ENCODE measurements around the gene IER5.
A peak's percentile ranks its signal among the peaks of the same experiment; 100 is the strongest.
"Not testable (repeated sequence)": the region's sequence is repeated elsewhere in the genome, so short reads cannot be mapped to it uniquely, and the experiment has no call there.

IER5 gene

GRCh38 chr1:181088079-181089016 is at the start of gene IER5:
IER5 (plus strand) TSS chr1:181088700; CDS start chr1:181088903, 203 bp downstream.
- peak; percentile 97 for DNase-seq

DNA sequence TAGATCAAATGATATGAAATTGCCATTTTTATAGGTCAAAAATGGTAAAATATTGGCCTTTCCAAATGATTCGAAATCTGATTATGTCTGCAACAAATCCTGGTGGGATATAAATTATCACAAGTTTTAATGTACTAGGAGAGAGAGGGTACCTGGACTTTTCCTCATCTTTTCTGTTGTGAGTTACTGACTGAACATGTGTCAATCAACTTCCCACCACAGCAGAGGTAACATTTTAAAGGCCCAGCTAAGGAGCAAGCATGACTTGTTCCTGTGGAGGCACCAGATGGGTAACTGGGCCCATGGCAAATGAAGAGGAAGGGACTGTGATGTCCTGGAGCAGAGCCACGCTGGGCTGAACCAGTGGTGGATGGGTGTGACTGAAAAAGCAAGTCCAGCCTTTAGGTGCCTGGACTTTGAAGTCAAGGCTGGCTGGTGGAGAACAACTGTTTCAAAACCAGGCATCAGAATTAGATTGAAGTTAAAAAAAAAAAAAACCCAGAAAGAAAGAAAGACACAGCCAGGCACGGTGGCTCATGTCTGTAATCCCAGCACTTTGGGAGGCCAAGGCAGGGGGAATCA is 48.1 kb upstream of the IER5 start:
- no peak for DNase-seq

GRCh38 chr1:181043025-181043888 is 45.2 kb upstream of the IER5 start:
- DNase-seq = no peak

- peak; percentile 24 for DNase-seq
Measured at GRCh38 chr1:181044449-181044966, 44.0 kb upstream of the IER5 start.

- DNase-seq = not testable (repeated sequence)
Measured at GRCh38 chr1:181045946-181046345, 42.6 kb upstream of the IER5 start.

DNA sequence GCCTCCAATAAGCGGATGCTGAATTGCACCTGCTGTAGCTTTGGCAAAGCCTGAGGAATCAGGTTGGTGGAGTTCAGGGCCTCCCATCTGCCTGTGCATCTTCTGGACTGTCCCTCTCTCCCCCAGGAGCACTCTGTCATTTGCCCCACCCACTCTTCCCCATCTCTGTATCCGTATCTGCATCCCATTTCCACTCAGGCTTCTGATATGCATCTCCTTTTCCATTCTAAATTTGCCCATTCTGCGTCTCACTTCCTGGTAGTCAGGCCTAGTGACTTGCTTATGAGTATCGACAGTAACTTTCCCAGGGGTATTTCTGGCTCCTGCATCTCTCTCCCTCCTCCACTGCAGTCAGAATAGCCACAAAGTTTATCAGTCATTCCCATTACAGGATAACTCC is 39.1 kb upstream of the IER5 start:
- DNase-seq = no peak

DNA sequence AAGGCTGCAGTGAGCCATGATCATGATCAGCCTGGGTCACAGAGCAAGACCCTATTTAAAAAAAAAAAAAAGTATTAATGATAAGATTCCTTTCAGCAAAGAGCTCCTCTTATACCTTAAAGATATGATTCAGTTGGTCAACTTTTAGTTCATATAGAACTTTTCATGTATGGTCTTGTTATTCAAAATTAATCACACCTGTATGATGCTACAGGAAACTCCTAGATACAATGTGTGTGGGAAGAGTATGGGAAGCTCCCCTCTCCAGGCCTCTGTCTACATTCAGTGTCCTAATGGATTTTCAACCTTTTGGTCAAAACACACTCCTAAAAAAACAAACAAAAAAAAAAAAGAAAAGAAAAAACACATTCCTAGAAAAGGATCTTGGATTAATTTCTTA is 37.6 kb upstream of the IER5 start:
- no peak for DNase-seq

GRCh38 chr1:181056560-181056959 is 31.9 kb upstream of the IER5 start:
- no peak for DNase-seq

- no peak for DNase-seq
Measured at GRCh38 chr1:181057079-181057478, 31.4 kb upstream of the IER5 start.

DNA sequence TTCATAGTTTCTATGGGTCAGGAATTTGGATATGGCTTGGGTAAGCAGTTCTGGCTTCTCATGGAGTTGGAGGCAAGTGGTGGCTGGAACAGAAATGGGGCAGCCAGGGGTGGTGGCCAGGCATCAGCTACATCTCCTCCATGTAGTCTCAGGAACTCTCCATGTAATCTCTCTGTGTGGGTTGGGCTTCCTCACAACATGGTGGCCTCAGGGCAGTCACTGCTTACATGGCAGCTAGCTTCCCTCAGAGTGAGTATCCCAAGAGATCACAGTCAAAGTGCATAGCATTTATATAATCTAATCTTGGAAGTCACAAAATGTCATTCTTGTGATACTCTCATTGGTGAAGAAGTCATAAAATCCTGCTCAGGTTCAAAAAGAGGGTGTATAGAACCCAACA is 29.1 kb upstream of the IER5 start:
- DNase-seq = no peak

GRCh38 chr1:181060066-181060465 is 28.4 kb upstream of the IER5 start:
- no peak for DNase-seq

DNA sequence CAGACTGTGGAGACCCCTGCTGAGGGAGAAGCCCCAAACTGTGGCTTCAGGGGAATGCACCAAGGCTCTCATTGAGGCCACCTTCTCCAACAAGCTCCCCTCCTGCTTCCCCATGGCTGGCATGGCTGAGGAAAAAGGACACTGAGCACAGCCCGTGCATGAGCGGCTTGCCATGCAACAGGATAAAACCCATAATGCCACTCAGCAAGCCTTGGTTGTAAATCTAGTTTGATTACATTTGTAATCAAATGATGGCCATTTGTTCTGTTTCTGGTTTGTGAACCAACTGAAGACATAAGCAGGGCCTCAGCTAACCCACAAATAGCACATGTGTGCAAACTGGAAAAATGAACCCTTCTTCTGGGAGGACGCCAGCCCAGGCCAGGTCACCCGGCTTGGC is 27.6 kb upstream of the IER5 start:
- not testable (repeated sequence) for DNase-seq

GRCh38 chr1:181061487-181061886 is 27.0 kb upstream of the IER5 start:
- DNase-seq = no peak

DNA sequence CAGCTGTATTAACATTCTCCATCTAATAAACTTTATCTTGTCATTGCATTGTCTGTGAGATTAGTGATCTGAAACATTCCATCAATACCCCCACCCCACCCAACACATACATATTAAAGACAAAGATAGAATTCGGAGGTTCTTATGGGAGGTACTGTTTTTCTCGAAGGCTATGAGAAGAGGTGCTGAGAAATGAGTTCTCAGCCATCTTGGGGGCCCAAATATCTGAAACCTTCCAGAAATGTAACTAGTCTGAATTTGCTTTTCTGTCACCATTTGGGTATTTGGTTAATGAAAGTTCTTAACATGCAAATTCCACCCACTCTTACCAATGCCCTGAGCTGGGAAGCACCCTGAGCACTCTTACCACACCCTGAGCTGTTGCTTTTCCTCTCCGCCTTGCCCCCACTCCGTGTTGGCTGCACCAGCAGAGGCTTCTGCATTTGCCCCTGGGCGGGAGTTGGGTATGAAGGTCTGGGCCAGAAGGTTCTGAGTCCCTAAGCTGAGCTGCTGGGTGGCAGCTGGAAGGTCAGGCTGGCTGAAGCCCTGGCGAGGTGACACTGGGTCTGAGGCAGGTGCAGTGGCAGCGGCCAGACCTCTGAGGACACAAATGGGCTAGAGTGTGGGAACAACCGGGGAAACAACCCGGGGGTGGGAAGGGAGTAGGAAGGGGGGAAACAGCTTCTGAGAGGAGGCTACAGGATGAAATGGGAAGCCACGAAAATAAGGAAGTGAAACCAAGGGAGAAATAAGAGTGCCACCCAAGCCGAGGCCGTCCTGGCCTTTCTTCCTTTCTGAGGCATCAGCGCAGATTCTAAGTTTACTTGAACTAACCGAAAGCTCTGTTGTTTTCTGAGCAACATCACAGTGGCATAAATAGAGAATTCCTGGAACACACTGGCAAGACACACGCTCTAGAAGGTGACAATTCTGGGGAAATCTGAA is 26.3 kb upstream of the IER5 start:
- peak; percentile 15 for DNase-seq

- peak; percentile 24 for DNase-seq
Measured at GRCh38 chr1:181062836-181063428, 25.6 kb upstream of the IER5 start.

DNA sequence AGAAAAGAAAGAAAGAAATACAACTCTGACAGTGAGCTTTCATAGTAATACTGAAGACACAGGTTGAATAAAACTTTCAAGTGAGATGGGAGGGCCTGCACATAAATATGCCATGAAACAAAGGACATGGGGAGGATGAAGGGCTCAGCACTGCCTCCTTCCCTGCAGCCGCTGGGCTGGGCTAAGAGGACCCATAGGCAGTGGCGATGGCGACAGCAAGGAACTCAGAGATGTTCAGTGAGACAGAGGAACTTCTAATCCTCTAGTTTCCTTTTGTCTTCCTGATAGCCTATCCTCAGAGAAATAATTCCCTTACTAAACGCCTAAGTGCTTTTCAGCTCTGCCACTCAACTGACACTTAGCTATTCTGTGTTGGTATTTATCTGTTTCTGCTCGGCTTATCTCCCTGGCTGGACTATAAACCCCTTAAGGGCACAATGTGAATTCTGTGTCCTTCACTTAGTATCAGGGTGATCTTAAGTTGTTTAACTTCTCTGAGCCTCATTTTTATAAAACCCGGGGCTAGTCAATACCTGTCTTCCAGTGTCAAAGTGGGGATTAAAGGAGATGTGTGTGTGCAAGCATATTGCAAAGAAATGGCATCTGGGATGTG is 24.4 kb upstream of the IER5 start:
- no peak for DNase-seq

- no peak for DNase-seq
Measured at GRCh38 chr1:181064702-181065101, 23.8 kb upstream of the IER5 start.

DNA sequence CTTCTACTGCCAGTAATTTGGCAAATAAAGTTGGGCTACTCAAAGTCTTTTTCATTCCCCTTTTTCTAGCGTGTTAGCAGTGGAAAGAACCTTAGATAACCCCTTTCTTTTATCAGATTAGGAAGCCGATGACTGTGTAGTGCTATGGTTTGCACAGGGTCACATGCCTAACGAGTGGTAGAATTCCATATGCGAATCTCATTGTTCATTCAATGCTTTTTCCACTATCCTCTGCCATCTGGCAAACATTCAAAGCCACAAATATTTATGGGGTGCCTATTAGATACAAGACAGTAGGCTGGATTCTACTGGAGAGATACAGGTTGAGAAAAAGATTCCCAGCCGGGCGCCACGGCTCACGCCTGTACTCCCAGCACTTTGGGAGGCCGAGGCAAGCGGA is 14.9 kb upstream of the IER5 start:
- no peak for DNase-seq

DNA sequence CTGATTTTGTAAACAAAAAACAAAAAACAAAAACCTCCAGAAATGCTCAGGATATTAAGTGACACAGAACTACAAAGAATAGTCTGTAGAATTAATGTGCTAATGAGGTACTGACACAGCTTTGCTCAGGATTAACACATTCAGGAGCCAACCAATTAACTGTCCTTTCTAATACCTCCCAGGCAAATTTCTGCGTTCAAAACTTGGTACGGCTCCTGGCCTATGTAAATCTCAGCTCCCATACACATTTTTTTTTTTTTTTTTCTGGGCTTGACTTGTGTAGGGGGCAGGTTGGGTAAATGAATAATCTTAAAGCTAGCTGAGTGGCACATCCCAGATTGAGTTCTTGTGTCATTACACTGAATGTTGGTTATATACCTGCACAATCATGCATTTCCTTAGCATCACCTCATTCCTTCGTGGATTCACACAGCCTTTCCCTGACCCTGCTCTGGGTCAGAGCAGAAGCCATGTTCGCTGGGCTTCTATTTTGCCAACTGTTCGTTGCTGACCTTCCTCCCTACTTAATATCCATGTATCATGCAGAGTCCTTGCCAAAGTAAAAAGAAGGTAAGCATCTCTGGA is 12.6 kb upstream of the IER5 start:
- DNase-seq = no peak

GRCh38 chr1:181076852-181077251 is 11.6 kb upstream of the IER5 start:
- no peak for DNase-seq

Data from CD4-positive, alpha-beta T cell treated with Interleukin-17A for 4 hours (primary cell).